Skeletal muscle satellite cell (primary cell): ENCODE results near the gene ZBTB32.
A peak's percentile ranks its signal among the peaks of the same experiment; 100 is the strongest.

ENCODE experiments used
- H3K27me3 ChIP-seq: 2 replicates; pipeline ENCODE4 v1.7.0; 2013; ENCODE audit warnings: low read length; ENCODE audit not compliant: control insufficient read depth, insufficient read depth
- H3K36me3 ChIP-seq: 2 replicates; pipeline ENCODE4 v1.7.0; 2013; ENCODE audit warnings: mild to moderate bottlenecking, control low read depth, low read length; ENCODE audit not compliant: insufficient read depth
- H3K4me1 ChIP-seq: 2 replicates; pipeline ENCODE4 v1.7.0; 2013; ENCODE audit warnings: low read length; ENCODE audit not compliant: control insufficient read depth, insufficient read depth
- H3K4me2 ChIP-seq: 2 replicates; pipeline ENCODE4 v1.7.0; 2013; ENCODE audit warnings: mild to moderate bottlenecking, low read length
- H3K4me3 ChIP-seq: 2 replicates; pipeline ENCODE4 v1.7.0; 2013; ENCODE audit warnings: low read length
- H3K9ac ChIP-seq: 2 replicates; pipeline ENCODE4 v1.7.0; 2013; ENCODE audit warnings: mild to moderate bottlenecking, low read depth, low read length, moderate library complexity
- H3K9me3 ChIP-seq: replicated peaks from 2 replicates; pipeline ENCODE4 v1.7.0; 2013; ENCODE audit warnings: mild to moderate bottlenecking, control low read depth, low read length

The ZBTB32 gene

DNA sequence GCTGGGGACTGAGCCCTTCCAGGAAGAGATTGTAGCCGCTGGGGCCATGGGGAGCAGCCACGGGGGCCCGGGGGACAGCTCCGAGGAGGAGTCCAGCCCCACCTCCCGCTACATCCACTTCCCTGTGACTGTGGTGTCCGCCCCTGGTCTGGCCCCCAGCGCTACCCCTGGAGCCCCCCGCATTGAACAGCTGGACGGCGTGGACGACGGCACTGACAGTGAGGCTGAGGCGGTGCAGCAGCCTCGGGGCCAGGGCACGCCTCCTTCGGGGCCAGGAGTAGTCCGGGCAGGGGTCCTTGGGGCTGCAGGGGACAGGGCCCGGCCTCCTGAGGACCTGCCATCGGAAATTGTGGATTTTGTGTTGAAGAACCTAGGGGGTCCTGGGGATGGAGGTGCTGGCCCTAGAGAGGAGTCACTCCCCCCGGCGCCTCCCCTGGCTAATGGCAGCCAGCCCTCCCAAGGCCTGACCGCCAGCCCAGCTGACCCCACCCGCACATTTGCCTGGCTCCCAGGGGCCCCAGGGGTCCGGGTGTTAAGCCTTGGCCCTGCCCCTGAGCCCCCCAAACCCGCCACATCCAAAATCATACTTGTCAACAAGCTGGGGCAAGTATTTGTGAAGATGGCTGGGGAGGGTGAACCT lies 28.3 kb downstream of the ZBTB32 start:
- peaks cover 83% of the 10 kb centered on the region for H3K36me3 ChIP-seq
- H3K27me3 ChIP-seq = no peaks in the 10 kb centered on the region
- no peak overlapping the region for H3K4me2 ChIP-seq
- no peaks in the 10 kb centered on the region for H3K9me3 ChIP-seq
- no peak overlapping the region for H3K9ac ChIP-seq
- no peak overlapping the region for H3K4me3 ChIP-seq
- no peaks in the 10 kb centered on the region for H3K4me1 ChIP-seq

DNA sequence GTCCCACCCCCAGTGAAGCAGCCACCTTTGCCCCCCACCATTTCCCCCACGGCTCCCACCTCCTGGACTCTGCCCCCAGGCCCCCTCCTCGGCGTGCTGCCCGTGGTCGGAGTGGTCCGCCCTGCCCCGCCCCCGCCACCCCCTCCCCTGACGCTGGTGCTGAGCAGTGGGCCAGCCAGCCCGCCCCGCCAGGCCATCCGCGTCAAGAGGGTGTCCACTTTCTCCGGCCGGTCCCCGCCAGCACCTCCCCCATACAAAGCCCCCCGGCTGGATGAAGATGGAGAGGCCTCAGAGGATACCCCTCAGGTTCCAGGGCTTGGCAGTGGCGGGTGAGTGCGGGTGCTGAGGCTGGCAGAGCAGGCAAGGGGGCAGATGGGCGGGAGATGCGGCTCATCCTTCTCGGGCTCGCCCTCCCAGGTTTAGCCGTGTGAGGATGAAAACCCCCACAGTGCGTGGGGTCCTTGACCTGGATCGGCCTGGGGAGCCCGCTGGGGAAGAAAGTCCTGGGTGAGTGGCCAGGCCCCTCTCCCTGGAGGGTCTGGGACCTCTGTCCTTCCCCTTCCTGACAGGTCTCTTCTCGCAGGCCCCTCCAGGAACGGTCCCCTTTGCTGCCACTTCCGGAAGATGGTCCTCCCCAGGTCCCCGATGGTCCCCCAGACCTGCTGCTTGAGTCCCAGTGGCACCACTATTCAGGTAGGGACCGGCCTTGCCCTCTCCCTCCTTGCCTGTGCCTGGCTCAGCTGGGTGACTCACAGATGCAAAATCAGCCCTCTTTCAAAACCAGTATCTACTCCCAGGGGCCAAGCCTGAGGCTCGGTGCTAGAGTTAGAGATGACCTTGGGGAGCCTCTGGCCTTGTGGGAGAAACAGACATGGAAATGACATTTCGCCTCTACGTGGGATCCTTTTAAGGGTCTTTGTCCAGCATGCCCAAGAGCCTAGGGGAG lies 29.1 kb downstream of the ZBTB32 start:
- Histone ChIP-seq H3K4me1 (no peaks in the 10 kb centered on the region), H3K27me3 (no peaks in the 10 kb centered on the region), H3K9ac (no peak overlapping the region), H3K4me2 (no peak overlapping the region), H3K36me3 (peaks cover 82% of the 10 kb centered on the region), H3K9me3 (no peaks in the 10 kb centered on the region), H3K4me3 (no peak overlapping the region)

- Histone ChIP-seq H3K4me2 (no peak overlapping the region), H3K4me1 (no peaks in the 10 kb centered on the region), H3K4me3 (no peak overlapping the region), H3K9ac (no peak overlapping the region), H3K9me3 (no peaks in the 10 kb centered on the region), H3K36me3 (peaks cover 82% of the 10 kb centered on the region), H3K27me3 (no peaks in the 10 kb centered on the region)
Measured at GRCh38 chr19:35734273-35734672, 29.9 kb downstream of the ZBTB32 start.

- H3K4me1 ChIP-seq = peaks cover 2% of the 10 kb centered on the region
- H3K27me3 ChIP-seq = no peaks in the 10 kb centered on the region
- H3K36me3 ChIP-seq = peaks cover 78% of the 10 kb centered on the region
- H3K4me3 ChIP-seq = no peak overlapping the region
- H3K9ac ChIP-seq = no peak overlapping the region
- no peaks in the 10 kb centered on the region for H3K9me3 ChIP-seq
- no peak overlapping the region for H3K4me2 ChIP-seq
Measured at GRCh38 chr19:35734889-35735288, 30.5 kb downstream of the ZBTB32 start.

GRCh38 chr19:35736913-35737886 lies 32.8 kb downstream of the ZBTB32 start:
- H3K36me3 ChIP-seq = peaks cover 59% of the 10 kb centered on the region

DNA sequence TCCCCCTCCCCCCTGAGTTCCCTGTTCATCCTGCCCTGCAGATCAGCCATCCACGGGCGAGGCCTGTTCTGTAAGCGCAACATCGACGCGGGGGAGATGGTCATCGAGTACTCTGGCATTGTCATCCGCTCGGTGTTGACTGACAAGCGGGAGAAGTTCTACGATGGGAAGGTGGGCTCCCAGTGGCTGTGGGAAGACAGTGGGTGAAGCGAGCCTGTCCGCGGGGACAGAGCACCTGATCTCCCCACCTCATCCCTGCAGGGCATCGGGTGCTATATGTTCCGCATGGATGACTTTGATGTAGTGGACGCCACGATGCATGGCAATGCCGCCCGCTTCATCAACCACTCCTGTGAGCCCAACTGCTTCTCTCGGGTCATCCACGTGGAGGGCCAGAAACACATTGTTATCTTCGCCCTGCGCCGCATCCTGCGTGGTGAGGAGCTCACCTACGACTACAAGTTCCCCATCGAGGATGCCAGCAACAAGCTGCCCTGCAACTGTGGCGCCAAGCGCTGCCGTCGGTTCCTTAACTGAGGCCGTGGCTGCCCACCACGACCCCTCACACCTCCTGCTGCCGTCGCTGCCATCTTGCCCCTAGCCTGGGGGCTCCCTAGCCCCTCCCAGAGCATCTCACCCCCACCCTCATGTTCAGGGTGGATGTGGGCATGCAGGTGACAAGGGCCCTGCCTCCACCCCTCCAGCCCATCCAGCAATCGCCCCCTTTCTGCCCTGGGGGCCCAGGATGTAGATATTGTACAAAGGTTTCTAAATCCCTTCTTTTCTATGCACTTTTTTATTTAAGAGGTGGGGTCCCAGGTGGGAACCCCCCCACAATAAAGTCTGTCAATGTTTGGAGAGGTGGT lies 33.9 kb downstream of the ZBTB32 start:
- H3K9me3 ChIP-seq = no peaks in the 10 kb centered on the region
- peaks cover 4% of the 10 kb centered on the region for H3K4me1 ChIP-seq
- H3K9ac ChIP-seq = no peak overlapping the region
- no peak overlapping the region for H3K4me3 ChIP-seq
- H3K4me2 ChIP-seq = no peak overlapping the region
- no peaks in the 10 kb centered on the region for H3K27me3 ChIP-seq
- H3K36me3 ChIP-seq = peaks cover 53% of the 10 kb centered on the region

More at GRCh38 chr19:35736913-35737886, 32.8 kb downstream of the ZBTB32 start:
- Histone ChIP-seq H3K4me3 (no peak overlapping the region), H3K9ac (no peak overlapping the region), H3K9me3 (no peaks in the 10 kb centered on the region), H3K4me2 (no peak overlapping the region), H3K4me1 (peaks cover 4% of the 10 kb centered on the region), H3K27me3 (no peaks in the 10 kb centered on the region)

DNA sequence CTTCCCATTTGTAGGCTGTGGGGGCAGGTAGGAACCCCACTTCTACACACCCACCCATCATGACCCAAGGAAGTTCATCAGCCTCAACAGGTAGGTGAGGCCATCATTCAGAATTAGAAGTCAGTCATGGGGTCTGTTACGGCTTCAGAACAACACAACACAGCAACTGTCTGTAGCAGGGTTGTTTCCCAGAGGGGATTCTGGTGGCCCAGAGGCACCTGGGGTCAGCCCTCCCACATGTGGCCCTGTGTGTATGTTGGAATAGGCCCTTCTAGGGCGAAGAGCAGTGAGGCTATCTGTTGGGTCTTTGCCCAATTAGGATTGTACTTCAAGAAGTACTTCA lies 34.5 kb downstream of the ZBTB32 start:
- no peak overlapping the region for H3K4me2 ChIP-seq
- no peaks in the 10 kb centered on the region for H3K9me3 ChIP-seq
- H3K36me3 ChIP-seq = peaks cover 47% of the 10 kb centered on the region
- no peak overlapping the region for H3K4me3 ChIP-seq
- H3K4me1 ChIP-seq = peaks cover 4% of the 10 kb centered on the region
- no peak overlapping the region for H3K9ac ChIP-seq
- no peaks in the 10 kb centered on the region for H3K27me3 ChIP-seq

DNA sequence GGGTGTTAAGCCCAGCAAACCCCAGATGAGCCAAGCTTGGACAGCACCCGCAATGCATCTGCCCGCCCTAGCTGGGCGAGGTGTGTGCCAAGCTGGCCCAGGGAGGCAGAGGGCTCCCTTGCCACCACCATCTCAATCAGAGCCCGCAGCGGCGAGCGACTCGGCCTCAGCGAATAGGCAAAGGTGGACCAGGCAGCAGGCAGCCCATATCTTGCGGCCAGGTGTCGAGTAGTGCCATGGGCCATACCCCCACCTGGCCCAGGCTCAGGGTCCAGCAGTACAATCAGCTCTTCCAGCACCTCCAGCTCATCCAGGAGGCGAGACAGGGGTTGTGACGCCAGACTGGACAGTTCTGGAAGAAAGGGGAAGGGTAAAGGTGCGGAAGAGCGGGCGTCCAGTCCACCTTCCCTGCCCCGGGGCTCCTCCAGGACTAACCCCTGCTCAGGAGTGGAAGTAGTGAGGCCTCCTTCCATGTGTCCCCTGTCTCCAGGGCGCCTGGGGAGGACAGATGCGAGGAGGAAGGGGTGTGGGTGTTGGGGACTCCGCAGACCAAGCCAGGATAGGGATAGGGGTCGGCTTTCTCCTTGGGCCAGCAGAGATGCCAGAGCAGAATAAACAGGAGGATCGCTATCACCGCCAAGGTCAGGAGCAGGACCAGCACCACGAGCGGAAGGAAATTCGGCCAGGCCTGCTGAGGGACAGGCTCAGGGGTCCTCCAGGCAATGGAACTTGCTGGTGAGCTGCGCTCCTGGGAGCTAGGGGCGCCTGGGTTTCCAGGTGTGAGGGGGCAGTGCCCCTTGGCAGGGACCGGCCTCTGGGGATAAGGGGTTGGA lies 35.1 kb downstream of the ZBTB32 start:
- Histone ChIP-seq H3K4me3 (peak overlapping the region; percentile 73), H3K9ac (peak overlapping the region; percentile 55)

GRCh38 chr19:35740108-35740422 lies 35.7 kb downstream of the ZBTB32 start:
- peaks cover 35% of the 10 kb centered on the region for H3K36me3 ChIP-seq
- no peaks in the 10 kb centered on the region for H3K9me3 ChIP-seq
- H3K4me1 ChIP-seq = peaks cover 11% of the 10 kb centered on the region
- peak overlapping the region; percentile 93 for H3K4me2 ChIP-seq
- H3K4me3 ChIP-seq = peak overlapping the region; percentile 73
- no peaks in the 10 kb centered on the region for H3K27me3 ChIP-seq
- peak overlapping the region; percentile 55 for H3K9ac ChIP-seq

More for the DNA sequence above, 35.1 kb downstream of the ZBTB32 start:
- Histone ChIP-seq H3K9me3 (no peaks in the 10 kb centered on the region), H3K36me3 (peaks cover 41% of the 10 kb centered on the region), H3K4me1 (peaks cover 9% of the 10 kb centered on the region), H3K27me3 (no peaks in the 10 kb centered on the region), H3K4me2 (peak overlapping the region; percentile 93)
